GM12874 (cell line): Measurements from ENCODE around the gene CGNL1.

Experiments used
- CTCF ChIP-seq: IDR thresholded peaks from 2 replicates; pipeline ENCODE4 v1.5.1; 2011; ENCODE audit warnings: low read depth, mild to moderate bottlenecking, control low read depth, low read length, moderate library complexity; ENCODE audit not compliant: insufficient read depth

The CGNL1 gene

GRCh38 chr15:57456559-57456958 is 80.3 kb downstream of the CGNL1 start:
- no peak for TF ChIP-seq CTCF

- TF ChIP-seq CTCF = no peak
Observed at GRCh38 chr15:57457726-57458125, 81.4 kb downstream of the CGNL1 start.

GRCh38 chr15:57458356-57458781 is 82.1 kb downstream of the CGNL1 start:
- TF ChIP-seq CTCF = no peak

- TF ChIP-seq CTCF = no peak
Observed at GRCh38 chr15:57460208-57460816, 84.0 kb downstream of the CGNL1 start.

GRCh38 chr15:57461541-57461940 is 85.2 kb downstream of the CGNL1 start:
- no peak for TF ChIP-seq CTCF

GRCh38 chr15:57462381-57462780 is 86.1 kb downstream of the CGNL1 start:
- TF ChIP-seq CTCF = no peak

GRCh38 chr15:57463360-57463759 is 87.1 kb downstream of the CGNL1 start:
- no peak for TF ChIP-seq CTCF
